GM15510 (cell line): ENCODE measurements around the gene PIK3C2B.

ENCODE experiments used
- POLR2A ChIP-seq: IDR thresholded peaks from 3 replicates; pipeline ENCODE4 v1.6.1; 2011; ENCODE audit warnings: borderline replicate concordance; ENCODE audit not compliant: insufficient read length; ENCODE audit errors: extremely low read depth

The PIK3C2B gene

DNA sequence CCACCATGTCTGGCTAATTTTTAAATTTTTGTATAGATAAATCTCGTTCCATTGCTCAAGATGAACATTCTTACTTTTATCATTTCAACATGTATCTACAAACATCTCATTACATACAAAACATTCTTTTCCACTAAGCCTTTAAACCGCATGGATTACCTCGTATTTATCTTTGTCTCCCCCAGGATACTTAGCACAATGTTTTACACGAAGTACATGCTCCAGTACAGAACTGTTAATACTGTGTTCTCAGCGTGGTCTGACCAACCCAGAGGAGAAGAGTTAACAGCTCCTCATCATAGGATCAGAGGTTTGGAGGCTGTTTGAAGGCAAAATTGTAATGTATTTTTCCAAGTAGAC is 7.4 kb downstream of the PIK3C2B start:
- no peak for TF ChIP-seq POLR2A

DNA sequence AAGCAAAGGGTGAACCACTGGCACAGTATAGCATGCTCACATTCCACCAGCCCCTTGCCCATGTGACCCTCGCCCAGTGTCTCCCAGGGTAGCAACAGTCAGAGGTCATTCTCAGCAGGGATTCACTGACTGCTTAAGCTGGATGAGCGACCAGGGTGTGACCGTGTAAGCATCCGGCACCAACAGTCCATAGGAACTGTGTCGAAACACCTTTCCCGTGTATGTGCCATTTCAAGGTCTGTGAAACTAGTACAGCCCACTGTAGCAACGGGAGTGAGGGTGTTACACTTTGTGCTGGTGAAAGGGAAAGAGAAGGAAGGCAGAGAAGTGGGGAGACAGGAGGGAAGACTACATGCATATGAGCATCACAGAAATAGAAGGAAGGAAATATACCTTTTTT is 10.8 kb downstream of the PIK3C2B start:
- no peak for TF ChIP-seq POLR2A

DNA sequence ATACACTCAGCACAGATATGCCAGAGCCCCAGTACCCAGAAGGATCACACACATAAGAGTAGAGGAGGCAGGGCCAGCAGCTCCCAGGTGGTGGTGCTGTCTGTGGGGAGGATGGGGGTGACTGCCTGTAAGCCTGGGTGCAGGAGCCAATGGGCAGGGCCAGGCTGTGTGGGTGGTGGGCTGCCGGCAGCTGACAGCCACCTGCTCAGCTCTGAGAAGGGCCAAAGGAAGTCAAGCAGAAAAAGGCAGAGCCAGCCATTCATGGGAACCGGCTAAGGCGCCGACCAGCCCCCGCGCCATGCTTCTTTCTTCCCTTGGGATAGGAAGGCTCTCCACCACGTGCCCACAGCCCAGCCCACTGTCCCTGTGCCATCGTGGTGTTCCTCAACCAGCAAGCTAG is 14.1 kb downstream of the PIK3C2B start:
- TF ChIP-seq POLR2A = no peak

DNA sequence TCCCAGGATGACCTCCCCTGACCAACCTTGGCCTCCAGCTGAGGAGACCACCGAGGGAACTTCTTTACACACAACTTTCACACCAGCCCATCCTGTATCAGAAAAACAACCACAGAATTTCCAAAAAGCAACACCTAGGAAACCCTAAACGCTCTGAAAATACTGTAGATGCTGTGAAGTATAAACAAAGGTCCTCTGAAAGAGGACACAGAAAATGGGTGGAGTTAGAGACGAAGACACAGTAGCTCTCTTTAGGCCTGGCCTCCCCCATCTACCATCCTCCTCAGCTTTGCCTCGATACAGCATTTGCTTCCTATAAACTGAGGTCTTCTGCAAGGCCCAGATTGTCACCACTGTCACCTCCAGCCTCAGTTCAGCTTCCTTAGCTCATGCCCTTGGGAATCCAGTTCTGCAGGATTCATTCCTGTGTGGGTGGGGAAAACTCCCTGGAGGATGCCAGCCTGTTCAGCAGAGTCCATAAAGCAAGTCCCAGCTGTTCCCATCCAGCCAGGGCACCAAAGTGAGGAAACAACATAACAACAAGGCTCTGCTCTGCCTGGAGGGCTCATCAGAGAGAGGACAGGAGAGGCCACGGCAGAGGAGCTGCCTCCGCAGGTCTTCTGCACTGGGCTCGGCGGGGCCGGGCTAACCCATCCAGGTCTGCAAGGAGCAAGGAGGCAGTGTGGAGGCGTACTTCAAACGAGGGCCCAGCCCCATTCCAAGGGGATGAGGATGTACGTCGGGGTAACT is 15.0 kb downstream of the PIK3C2B start:
- no peak for TF ChIP-seq POLR2A

DNA sequence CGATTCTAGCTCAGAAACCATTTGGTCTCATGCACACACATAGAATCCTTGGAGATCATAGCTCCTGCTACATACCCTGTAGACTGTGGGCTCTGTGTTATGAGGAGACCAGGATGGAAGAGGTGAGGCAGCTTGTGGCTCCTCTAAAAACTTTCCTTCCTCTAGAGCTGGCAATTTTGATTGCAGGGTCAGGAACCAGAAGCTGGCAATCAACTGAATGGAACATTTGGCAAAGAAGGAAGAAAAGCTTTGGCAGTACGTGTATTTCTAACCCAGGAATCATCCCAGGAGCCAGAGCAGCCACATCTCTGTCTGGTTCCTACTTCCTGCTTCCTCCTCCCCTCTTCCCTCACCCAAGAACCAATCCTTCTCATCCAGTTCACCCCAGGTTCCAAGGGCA is 15.7 kb downstream of the PIK3C2B start:
- TF ChIP-seq POLR2A = no peak

DNA sequence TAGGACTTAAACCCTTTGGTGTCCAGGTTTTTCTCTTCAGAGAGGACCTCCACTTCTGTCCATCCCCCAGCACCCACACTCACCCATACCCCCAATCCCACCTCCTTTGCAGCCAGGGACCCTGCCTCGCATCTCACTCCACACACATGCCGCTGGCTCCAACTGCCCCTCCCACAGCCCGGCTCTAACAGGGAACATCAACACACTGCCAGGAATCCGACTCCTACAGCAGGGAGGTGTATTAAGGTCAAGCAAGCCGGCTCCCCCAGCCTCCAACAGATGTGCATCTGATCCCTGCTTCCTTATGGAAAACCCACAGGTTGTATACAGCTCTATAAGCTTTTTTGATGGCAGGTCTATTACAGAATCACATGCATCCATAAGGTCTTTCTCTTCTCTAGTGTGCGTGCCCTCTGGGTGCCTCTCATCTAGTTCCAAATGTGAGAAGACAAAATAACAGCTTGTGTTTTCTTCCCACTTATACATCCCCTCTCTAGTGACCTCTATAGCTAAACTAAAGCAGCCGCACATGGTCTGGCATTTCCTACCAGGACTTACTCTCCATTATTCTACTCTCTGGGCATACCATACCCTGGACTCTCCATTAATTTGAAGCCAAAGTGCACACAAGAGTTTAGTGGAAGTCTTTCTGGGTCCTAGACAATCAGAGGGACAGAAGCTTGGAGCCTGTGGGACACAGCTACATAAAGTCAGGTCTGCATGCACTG is 16.3 kb downstream of the PIK3C2B start:
- no peak for TF ChIP-seq POLR2A

DNA sequence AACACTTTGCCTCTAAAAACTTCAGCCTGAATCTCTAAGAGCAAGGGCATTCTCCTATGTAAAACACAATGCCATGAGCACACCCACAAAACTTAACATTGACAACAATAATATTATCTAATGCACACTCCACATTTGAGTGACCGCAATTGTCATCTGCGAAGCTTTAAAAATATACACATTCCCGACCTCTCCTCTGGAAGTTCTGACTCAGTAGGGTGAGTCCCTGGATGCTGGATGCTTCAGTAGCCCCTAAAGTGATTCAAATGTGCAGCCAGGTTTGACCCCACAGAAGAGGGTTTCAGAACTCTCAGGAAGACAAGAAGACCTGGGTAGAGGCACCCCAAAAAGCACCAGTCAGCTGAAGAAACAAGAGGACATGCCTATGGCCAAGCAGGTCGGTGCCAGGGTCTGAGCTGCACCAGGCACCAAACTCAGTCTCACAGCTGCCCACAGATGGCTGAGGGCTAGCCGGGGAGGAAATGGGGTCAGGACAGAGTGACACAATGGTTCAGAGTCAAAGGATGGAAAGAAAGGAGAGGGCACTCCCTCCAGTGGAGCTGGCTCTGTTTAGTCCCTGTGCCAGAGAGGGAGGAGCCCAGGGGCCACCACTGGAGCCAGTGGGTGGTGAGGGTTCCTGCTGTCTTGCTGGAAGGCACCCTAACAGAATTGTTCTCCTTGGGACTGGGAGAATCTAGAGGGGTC is 17.4 kb downstream of the PIK3C2B start:
- no peak for TF ChIP-seq POLR2A

DNA sequence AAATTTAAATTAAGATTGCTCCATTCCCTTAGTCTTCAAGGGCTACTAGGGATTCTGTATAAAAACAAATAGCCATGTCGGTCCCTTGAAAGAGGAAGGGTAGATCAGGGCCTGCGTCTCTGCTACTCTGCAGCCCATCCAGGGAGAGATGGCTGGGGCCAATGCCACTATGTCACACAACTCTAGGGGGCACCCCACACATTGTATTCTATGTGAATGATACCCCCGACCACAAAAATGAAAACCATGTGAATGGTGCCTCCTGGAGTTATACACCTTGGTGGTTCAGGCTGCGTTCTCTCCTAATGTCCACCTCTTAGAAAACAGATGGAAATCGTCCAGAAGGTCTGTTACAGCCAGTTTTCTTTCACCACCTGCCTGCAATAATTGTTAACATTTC is 18.0 kb downstream of the PIK3C2B start:
- TF ChIP-seq POLR2A = no peak

DNA sequence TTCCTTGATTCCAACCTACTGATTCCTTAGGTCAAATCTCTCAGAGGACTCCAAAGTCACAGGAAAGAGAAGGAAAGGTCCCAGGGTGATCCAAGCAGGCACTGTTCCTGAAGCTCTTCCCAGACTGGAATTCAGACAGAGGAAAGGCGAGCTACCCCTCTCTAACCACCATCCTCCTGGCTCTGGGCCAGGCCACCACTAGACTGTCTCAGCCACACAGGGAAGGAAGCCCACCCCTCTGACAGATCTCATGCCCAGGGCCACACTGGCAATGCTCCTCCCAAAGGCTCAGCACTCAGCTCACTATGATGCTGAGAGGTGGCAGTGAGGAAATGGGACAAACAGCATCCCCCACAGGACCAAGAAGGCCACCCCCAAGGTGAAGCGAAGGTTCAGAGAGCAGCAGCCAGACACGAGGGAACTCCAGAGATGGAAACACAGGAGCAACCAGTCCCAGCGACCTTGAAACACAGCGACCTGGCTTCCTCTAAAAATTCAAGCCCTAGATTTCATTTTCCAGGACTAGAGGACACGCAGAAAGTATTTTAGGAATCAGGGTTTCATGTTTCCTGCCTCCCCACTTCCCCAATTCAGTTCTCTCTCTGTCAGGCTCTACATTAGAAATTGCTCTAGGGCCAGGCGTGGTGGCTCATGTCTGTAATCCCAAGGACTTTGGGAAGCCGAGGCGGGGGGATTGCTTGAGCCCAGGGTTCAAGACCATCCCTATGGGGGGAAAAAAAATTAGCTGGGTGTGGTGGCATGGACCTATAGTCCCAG is 18.8 kb downstream of the PIK3C2B start:
- TF ChIP-seq POLR2A = no peak

DNA sequence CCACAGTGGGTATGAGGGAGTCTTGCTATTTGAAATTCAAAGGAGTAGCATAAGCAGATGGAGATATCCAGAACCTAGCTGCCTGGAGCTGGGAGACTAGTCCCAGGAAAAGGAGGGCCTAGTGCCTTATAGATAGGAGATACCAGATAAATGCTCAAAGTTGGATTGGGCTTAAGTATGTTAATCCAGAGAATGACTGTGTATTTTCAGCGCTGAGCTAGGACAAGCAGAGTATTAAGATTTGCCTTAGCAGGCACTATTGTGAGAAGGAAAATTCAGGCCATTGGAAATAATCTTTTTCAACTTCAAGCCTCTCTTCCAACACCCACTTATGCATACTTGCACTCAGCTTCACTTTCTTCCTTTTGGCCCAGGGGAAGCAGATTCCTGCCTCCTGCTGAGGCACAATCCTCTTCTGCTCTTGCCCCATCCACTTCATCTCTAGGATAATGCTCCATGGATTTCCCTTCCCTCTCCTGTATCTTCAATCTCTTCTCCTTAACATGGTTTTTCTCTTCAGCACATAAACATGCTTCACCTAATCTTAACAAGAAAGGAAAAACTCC is 21.1 kb downstream of the PIK3C2B start:
- no peak for TF ChIP-seq POLR2A

DNA sequence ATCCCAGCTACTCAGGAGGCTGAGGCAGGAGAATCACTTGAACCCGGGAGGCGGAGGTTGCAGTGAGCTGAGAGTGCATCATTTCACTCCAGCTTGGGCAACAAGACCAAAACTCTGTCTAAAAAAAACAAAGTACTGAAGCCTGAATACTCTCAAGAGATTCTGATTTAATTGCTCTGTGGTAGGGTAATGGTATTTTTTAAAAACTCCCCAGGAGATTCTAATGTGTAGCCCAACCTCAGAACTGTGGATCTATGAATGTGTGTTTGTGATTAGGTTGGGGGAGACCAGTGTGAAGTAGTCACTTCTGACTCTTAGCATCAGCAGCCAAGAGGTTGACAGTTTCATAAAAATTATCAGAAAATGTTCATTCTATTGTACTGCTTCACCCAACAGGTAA is 21.9 kb downstream of the PIK3C2B start:
- no peak for TF ChIP-seq POLR2A

DNA sequence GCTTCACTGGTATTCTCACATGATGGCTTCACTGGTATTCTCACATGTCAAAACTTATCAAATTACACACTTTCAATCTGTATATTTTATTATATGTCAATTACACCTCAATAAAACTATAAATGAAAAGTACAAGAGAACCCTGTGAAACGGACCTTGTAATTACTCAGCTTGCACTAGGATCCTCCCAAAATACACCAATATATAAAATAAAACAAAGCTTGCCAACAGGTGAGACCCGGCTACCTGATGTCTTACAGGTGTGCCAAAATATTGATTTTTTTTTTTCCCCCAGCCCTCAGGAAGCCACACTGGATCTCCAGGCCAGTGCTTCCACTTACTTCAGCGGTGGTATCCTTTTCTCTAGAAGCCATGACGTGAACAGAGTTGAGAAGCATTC is 22.9 kb downstream of the PIK3C2B start:
- no peak for TF ChIP-seq POLR2A

DNA sequence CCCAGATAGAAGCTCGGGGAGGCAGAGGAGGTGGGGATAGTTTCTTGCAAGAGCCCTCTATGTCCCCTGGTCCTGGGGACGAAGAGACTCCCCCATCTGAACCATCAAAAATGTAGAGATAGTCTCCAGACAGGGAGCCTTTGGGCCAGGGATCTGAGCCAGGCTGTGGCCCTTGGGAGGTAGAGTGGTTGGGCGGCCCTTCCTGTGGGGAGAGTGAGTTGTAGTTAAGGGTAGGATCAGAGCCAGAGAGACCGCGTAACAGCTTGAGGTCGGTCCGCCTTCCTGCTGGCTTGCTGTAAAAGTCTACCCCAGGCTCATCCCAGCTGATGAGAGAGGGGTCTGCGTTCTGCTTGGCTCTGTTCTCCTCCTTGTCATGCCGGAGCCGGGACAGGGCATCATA is 25.3 kb downstream of the PIK3C2B start:
- no peak for TF ChIP-seq POLR2A

DNA sequence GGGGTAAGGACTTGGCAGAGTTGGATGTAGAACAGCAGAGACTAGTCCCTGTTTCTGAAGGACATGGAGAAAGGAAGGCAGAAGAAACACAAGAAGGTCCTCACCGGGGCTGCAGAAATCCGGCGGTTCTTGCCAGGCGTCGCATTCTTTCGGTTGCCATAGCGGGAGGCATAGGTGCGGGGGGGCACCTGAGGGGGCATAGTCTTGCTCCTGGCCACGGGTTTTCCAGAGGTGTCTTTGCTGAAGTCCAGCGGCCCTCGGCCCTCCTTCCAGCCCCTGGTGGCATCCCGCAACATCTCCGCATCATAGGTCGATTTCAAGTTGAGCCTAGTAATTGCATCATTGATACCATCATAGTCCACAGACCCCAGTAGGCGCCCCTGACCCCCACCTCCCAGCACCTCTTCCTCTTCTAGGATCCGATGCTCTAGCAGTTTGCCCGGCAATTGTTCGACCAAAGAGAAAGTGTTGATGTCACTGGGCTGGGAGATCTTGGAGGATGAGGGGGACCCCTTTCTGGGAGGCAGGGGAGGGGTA is 25.8 kb downstream of the PIK3C2B start:
- no peak for TF ChIP-seq POLR2A
